Stomach (tissue), 9 donors: ENCODE measurements around the gene HABP4. TPM values are rescaled to one million over a fixed set of nuclear protein-coding genes. Genes with fewer than 3 reads are reported as not detected.

Source experiments
- DNase-seq, 2 donors: peaks; one replicate each; pipeline versions ENCODE4 v3.0.0 to v3.0.0-alpha.2; 2013 to 2019
- H3K27ac ChIP-seq, 5 donors: fragments of 200-600 bp in 4 of 5; sonication (generic) in 4 of 5; one replicate each; pipeline ENCODE4 v1.5.1; 2013 to 2019; ENCODE audit warnings: mild to moderate bottlenecking in 1 of 5, moderate library complexity in 1 of 5
- H3K27me3 ChIP-seq, 3 donors: fragments of 200-600 bp; sonication (generic); one replicate each; pipeline ENCODE4 v1.5.1; 2017 to 2019; ENCODE audit warnings: mixed run types in 1 of 3
- H3K36me3 ChIP-seq, 4 donors: fragments of 200-600 bp; sonication (generic); 1 replicate in 3 of 4; 2 replicates in 1 of 4; pipeline ENCODE4 v1.5.1; 2016 to 2019
- H3K4me1 ChIP-seq, 4 donors: fragments of 200-600 bp; sonication (generic); one replicate each; pipeline ENCODE4 v1.5.1; 2016 to 2019
- H3K4me3 ChIP-seq, 4 donors: fragments of 200-600 bp; sonication (generic) in 3 of 4; one replicate each; pipeline ENCODE4 v1.5.1; 2016 to 2019; ENCODE audit warnings: mild to moderate bottlenecking in 1 of 4
- H3K9me3 ChIP-seq, 4 donors: fragments of 200-600 bp; sonication (generic); one replicate each; pipeline ENCODE4 v1.5.1; 2016 to 2019
- EP300 ChIP-seq: sonication (generic); formaldehyde crosslinking; IDR thresholded peaks from one replicate; pipeline ENCODE4 v1.6.1; 2017; ENCODE audit warnings: antibody characterized with exemption
- POLR2A ChIP-seq, 4 donors: fragments of 450-650 bp; IDR thresholded peaks; one replicate each; pipeline ENCODE4 v1.6.1; 2016; ENCODE audit warnings: antibody characterized with exemption in 4 of 4, control low read depth in 2 of 4, mild to moderate bottlenecking in 1 of 4, moderate library complexity in 1 of 4
- POLR2AphosphoS5 ChIP-seq, 3 donors: sonication (generic); formaldehyde crosslinking; IDR thresholded peaks; one replicate each; pipeline ENCODE4 v1.6.1; 2016; ENCODE audit warnings: antibody characterized with exemption in 3 of 3
- WGBS, 5 donors: extraction: QIAGEN DNeasy Blood & Tissue Kit in 3 of 5; methylation state at CpG; one replicate each; pipeline versions ENCODE4 v1.1.5 to v1.1.7; 2013 to 2018; 5-methylcytosine and 5-hydroxymethylcytosine counted together
- intact Hi-C: fragments of 100-400 bp; cut with DNase I; formaldehyde crosslinking; loops from one replicate; pipeline ENCODE4 v1.15.1; 2023; ENCODE audit warnings: low total_unique reads
- polyA plus RNA-seq, 3 donors: library from polyadenylated mRNA; stranded (reverse); fragments of 200-250 nt; gene quantifications; one replicate each; pipeline ENCODE4 v1.2.3, GENCODE V29; 2013
- total RNA-seq, 5 donors: library from RNA; depleted of rRNA; stranded (reverse); fragments of >200 nt; gene quantifications; one replicate each; pipeline versions ENCODE4 v1.1.0 to v1.2.3, GENCODE V29; 2014 to 2016
- TF ChIP-seq, protein P1 (sequence below), 7 experiments: fragments of 450-650 bp in 4 of 7; fragments of 200-600 bp in 3 of 7; sonication (generic) in 3 of 7; IDR thresholded peaks; one replicate each; pipeline ENCODE4 v1.5.1; 2016 to 2019; ENCODE audit warnings: antibody characterized with exemption in 7 of 7, control low read depth in 2 of 7, mild to moderate bottlenecking in 1 of 7
- donor health status: healthy with polysubstance abuse.
- donor health status: Bipolar disorder and iron deficiency.
- donor health status: healthy.

Gene HABP4
- total and polyA plus RNA-seq, 8 donors: 0.58 to 45.1 (median 9.9) TPM

DNA sequence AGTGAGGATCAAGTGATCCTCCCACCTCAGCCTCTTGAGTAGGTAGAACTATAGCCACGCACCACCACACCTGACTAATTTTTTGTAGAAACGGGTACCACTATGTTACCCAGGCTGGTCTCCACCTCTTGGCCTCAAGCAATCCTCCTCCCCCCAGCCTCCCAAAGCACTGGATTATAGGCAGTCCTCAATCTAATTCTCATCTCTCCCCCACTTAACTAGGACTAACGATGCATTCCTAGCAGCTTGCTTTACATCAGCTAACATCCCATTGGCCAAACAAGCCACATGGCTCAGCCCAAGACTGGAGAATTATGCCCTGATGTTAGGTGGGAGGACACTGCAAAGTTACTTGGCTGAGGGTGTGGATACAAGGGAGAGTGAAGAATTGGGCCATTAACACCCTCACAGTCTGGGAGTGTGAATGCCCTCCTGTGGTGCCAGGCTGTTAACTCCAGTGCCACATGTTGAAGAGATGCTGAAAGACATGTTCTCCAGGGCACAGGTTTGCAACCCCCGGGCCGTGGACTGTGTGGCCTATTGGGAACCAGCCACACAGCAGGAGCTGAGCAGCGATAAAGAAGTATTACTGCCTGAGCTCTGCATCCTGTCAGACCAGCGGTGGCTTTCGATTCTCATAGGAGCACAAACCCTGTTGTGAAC, 26.5 kb upstream of the HABP4 start:
- H3K27ac ChIP-seq: no peak overlapping the region
- no peak for DNase-seq
- H3K9me3 ChIP-seq: no peaks in the 10 kb centered on the region
- H3K27me3 ChIP-seq: no peaks in the 10 kb centered on the region
- H3K36me3 ChIP-seq: no peaks in the 10 kb centered on the region
- peaks cover 19 to 24% (median 21%) of the 10 kb centered on the region in 4 donors for H3K4me1 ChIP-seq
- intact Hi-C loops: no loop called here
- WGBS, 5 donors: 80 to 90% (median 86%) methylated on average over 8 of the region's 8 CpGs
- no peak for TF ChIP-seq POLR2A (IDR thresholded peaks at IDR 0.05)
- no peak for TF ChIP-seq POLR2AphosphoS5 (IDR thresholded peaks at IDR 0.05)
- TF ChIP-seq, protein P1, sequence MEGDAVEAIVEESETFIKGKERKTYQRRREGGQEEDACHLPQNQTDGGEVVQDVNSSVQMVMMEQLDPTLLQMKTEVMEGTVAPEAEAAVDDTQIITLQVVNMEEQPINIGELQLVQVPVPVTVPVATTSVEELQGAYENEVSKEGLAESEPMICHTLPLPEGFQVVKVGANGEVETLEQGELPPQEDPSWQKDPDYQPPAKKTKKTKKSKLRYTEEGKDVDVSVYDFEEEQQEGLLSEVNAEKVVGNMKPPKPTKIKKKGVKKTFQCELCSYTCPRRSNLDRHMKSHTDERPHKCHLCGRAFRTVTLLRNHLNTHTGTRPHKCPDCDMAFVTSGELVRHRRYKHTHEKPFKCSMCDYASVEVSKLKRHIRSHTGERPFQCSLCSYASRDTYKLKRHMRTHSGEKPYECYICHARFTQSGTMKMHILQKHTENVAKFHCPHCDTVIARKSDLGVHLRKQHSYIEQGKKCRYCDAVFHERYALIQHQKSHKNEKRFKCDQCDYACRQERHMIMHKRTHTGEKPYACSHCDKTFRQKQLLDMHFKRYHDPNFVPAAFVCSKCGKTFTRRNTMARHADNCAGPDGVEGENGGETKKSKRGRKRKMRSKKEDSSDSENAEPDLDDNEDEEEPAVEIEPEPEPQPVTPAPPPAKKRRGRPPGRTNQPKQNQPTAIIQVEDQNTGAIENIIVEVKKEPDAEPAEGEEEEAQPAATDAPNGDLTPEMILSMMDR (IDR thresholded peaks at IDR 0.05): no peak
- TF ChIP-seq EP300: no peak
- no peak overlapping the region for H3K4me3 ChIP-seq

DNA sequence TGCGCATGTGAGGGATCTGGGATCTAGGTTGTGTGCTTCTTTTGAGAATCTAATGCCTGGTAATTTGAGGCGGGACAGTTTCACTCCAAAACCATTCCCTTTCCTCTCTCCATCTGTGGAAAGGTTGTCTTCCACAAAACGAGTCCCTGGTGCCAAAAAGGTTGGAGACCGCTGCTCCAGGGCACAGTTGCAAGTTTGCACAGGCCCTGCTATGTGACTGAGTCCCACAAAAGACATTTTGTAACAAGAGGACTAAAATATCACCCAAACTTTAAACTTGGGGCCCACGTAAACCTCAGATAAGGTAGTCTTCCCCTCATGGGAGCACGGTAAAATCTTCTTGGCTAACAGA, 26.0 kb upstream of the HABP4 start:
- WGBS, 5 donors: 74 to 85% (median 82%) methylated on average over 5 to 6 of the region's 6 CpGs
- TF ChIP-seq EP300: no peak
- TF ChIP-seq POLR2A (IDR thresholded peaks at IDR 0.05): no peak
- TF ChIP-seq POLR2AphosphoS5 (IDR thresholded peaks at IDR 0.05): no peak
- TF ChIP-seq, protein P1 (IDR thresholded peaks at IDR 0.05): no peak
- Histone ChIP-seq H3K36me3 (no peaks in the 10 kb centered on the region), H3K27ac (no peak overlapping the region), H3K4me1 (peaks cover 19 to 24% (median 20%) of the 10 kb centered on the region in 4 donors), H3K9me3 (no peaks in the 10 kb centered on the region), H3K4me3 (no peak overlapping the region), H3K27me3 (no peaks in the 10 kb centered on the region)
- intact Hi-C loops: no loop called here
- no peak for DNase-seq

DNA sequence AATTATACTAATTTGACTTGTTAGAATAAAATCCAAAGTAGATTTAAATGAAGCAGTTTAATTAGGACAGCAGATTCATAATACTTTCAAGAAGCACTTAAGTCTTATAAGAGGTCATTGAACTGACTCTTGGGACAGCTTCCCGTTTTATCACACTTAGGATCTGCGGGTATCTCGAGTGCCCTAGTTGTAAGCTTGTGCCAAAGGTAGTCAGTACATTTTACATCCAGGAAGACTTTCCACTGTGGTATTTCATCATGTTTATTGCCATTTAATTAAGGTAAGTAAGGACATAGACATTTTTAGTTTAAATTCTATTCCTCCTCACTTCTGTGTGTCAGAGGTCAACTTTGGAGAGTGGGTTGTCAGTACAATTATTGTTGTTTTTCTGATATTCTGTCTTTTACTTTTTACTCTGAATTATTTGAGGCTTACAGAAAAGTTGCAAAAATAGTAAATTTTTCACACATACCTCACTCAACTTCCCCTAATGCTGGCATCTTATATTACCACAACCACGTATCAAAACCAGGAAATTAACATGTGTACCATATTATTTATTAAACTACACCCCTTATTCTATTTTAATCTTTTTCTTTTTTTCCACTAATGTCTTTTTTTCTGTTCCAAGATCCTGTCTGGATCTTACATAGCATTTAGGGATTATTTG, 24.3 kb upstream of the HABP4 start:
- H3K4me3 ChIP-seq: no peak overlapping the region
- H3K36me3 ChIP-seq: no peaks in the 10 kb centered on the region
- DNase-seq: no peak
- H3K4me1 ChIP-seq: peaks cover 5 to 9% (median 6%) of the 10 kb centered on the region in 4 donors
- H3K9me3 ChIP-seq: no peaks in the 10 kb centered on the region
- WGBS, 5 donors: 57 to 73% (median 69%) methylated on average over 4 of the region's 4 CpGs
- intact Hi-C loops: no loop called here
- H3K27me3 ChIP-seq: no peaks in the 10 kb centered on the region
- TF ChIP-seq EP300 (no peak), POLR2AphosphoS5 (IDR thresholded peaks at IDR 0.05) (no peak), POLR2A (IDR thresholded peaks at IDR 0.05) (no peak)
- TF ChIP-seq, protein P1 (IDR thresholded peaks at IDR 0.05): no peak
- H3K27ac ChIP-seq: no peak overlapping the region

DNA sequence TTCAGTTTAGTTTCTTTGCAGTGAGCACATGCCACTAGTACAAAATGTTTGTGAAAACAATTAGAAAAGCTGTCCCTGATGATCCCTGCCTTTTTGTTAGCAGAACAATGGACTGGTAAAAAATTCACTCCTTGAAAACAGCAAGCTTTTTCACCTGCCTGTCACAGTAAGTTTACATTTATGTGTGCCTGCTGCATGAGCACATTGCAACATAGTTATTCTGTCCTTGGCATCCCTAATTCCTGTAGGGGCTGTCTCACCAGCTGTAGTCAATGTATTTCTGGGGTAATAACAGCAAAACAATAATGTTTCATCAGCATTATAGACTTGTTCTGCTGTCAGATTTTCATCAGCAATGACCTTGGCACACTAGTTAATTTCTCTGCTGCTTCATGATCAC, 20.2 kb upstream of the HABP4 start:
- TF ChIP-seq POLR2A (IDR thresholded peaks at IDR 0.05): no peak
- TF ChIP-seq, protein P1 (IDR thresholded peaks at IDR 0.05): no peak
- intact Hi-C loops: loop anchor here (10.0 kb wide), 1 partner anchor 225 kb away; the partner anchor contains the start of gene PRXL2C
- Histone ChIP-seq H3K36me3 (no peaks in the 10 kb centered on the region), H3K9me3 (no peaks in the 10 kb centered on the region), H3K4me3 (no peak overlapping the region), H3K4me1 (no peaks in the 10 kb centered on the region), H3K27ac (no peak overlapping the region), H3K27me3 (no peaks in the 10 kb centered on the region)
- no peak for DNase-seq
